Vagina (tissue), 2 donors: ENCODE data around the gene XPC. TPM values are rescaled to one million over a fixed set of nuclear protein-coding genes. Genes with fewer than 3 reads are reported as not detected.

Experiments used
- DNase-seq, 2 donors: peaks; one replicate each; pipeline ENCODE4 v3.0.0-alpha.2; 2017; ENCODE audit errors: extremely low spot score in 2 of 2
- H3K27ac ChIP-seq: fragments of 200-600 bp; sonication (generic); one replicate; pipeline ENCODE4 v1.5.1; 2019
- H3K27me3 ChIP-seq: fragments of 200-600 bp; sonication (generic); one replicate; pipeline ENCODE4 v1.5.1; 2019
- H3K36me3 ChIP-seq, 2 donors: fragments of 200-600 bp; sonication (generic); one replicate each; pipeline ENCODE4 v1.5.1; 2017 to 2019
- H3K4me1 ChIP-seq: fragments of 200-600 bp; sonication (generic); one replicate; pipeline ENCODE4 v1.5.1; 2019
- H3K4me3 ChIP-seq, 2 donors: fragments of 200-600 bp; sonication (generic); 1 replicate in 1 of 2; 2 replicates in 1 of 2; pipeline ENCODE4 v1.5.1; 2016 to 2019
- H3K9me3 ChIP-seq: fragments of 200-600 bp; sonication (generic); one replicate; pipeline ENCODE4 v1.5.1; 2019
- POLR2A ChIP-seq, 2 donors: fragments of 450-650 bp; IDR thresholded peaks; one replicate each; pipeline ENCODE4 v1.6.1; 2017; ENCODE audit warnings: antibody characterized with exemption in 2 of 2, mild to moderate bottlenecking in 2 of 2, moderate library complexity in 2 of 2
- POLR2AphosphoS5 ChIP-seq, 2 donors: sonication (generic); formaldehyde crosslinking; IDR thresholded peaks; one replicate each; pipeline ENCODE4 v1.9.0; 2017; ENCODE audit warnings: antibody characterized with exemption in 2 of 2, mild to moderate bottlenecking in 2 of 2, low read depth in 1 of 2; ENCODE audit not compliant: insufficient read depth in 1 of 2
- intact Hi-C: fragments of 100-400 bp; cut with DNase I; formaldehyde crosslinking; loops from one replicate; pipeline ENCODE4 v1.15.1; 2023
- total RNA-seq: library from RNA; depleted of rRNA; stranded (reverse); fragments of >200 nt; gene quantifications from one replicate; pipeline ENCODE4 v1.2.3, GENCODE V29; 2016
- TF ChIP-seq, protein P1 (sequence below), 3 experiments: fragments of 450-650 bp in 2 of 3; fragments of 200-600 bp in 1 of 3; sonication (generic) in 1 of 3; IDR thresholded peaks; one replicate each; pipeline ENCODE4 v1.5.1; 2017 to 2019; ENCODE audit warnings: antibody characterized with exemption in 3 of 3, mild to moderate bottlenecking in 2 of 3, moderate library complexity in 2 of 3

The XPC gene
- total RNA-seq, 1 donor from 2014 or later, result 33.6 TPM

DNA sequence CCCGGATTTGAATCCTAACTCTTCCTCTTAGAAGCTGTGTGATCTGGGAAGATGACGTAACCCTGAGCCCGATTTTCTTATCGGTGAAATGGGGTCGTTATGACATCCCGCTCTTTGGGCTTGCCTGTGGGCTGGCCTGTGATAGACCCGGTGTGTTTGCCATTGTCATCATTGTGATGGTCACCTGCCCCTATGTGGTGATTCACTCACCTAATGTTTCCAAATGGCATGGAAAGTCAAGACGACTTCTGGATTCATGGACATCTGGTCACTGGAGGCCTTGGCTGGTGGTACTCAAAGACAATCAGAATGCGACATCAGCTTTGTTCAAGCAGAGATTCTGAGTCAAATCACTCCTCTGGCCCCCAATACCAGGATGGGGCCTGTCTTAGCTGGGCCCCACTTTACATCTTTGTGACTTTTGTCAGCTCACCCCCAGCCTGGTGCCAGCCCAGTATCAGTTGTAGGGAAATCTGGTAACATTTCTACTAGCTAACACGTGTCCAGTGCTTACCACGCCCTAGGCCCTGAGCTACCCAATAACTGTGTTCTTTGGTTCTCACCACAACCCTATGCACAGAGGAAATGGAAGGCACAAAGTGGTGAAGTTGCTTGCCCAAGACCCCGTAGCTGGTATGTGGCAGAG lies 50.8 kb downstream of the XPC start:
- Histone ChIP-seq H3K4me3 (peak overlapping the region in 1 of 2 donors; percentile 8), H3K9me3 (no peaks in the 10 kb centered on the region), H3K4me1 (peaks cover 41% of the 10 kb centered on the region), H3K27me3 (no peaks in the 10 kb centered on the region), H3K27ac (no peak overlapping the region), H3K36me3 (peaks cover 0 to 32% of the 10 kb centered on the region in 2 donors)
- TF ChIP-seq POLR2AphosphoS5 (IDR thresholded peaks at IDR 0.05; ENCODE audit: insufficient read depth in 1 of 2, low read depth in 1 of 2), result no peak
- TF ChIP-seq POLR2A (IDR thresholded peaks at IDR 0.05), result no peak
- TF ChIP-seq, protein P1, sequence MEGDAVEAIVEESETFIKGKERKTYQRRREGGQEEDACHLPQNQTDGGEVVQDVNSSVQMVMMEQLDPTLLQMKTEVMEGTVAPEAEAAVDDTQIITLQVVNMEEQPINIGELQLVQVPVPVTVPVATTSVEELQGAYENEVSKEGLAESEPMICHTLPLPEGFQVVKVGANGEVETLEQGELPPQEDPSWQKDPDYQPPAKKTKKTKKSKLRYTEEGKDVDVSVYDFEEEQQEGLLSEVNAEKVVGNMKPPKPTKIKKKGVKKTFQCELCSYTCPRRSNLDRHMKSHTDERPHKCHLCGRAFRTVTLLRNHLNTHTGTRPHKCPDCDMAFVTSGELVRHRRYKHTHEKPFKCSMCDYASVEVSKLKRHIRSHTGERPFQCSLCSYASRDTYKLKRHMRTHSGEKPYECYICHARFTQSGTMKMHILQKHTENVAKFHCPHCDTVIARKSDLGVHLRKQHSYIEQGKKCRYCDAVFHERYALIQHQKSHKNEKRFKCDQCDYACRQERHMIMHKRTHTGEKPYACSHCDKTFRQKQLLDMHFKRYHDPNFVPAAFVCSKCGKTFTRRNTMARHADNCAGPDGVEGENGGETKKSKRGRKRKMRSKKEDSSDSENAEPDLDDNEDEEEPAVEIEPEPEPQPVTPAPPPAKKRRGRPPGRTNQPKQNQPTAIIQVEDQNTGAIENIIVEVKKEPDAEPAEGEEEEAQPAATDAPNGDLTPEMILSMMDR (IDR thresholded peaks at IDR 0.05), result no peak
- intact Hi-C loops, result loop anchor here (5.0 kb wide), 1 partner anchor 55 kb away; no protein-coding TSS in a partner anchor
- peak; percentile 77 to 82 for DNase-seq

DNA sequence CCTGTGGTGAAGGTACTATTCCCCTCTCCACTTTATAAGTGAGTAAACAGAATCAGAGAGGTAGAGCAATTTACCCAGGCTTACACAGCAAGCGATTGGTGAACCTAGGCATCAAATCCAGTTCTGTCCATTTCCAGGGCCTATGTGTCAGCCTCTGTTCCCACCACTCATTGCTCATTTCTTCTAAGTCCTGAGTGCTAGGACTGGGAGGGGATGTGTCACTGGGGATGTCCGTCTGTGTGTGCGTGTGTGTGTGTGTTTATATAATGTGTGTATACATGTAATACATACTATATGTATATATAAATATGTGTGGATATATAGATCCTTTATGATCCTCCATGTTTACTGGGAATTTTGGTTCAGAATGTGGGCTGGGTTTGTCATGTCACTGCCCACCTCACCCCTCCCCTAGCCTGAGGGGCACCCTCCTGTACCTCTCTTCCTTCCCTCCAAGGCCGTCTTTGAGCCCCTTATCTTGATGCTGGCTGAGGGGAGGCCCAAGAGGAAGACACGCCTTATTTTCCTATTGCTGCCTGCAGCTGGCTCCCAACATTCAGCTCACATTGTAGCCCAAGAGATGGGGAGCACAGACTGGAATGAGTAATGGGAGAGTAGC lies 51.4 kb downstream of the XPC start:
- no peaks in the 10 kb centered on the region for H3K27me3 ChIP-seq
- no peaks in the 10 kb centered on the region for H3K9me3 ChIP-seq
- intact Hi-C loops, result loop anchor here (5.0 kb wide), 1 partner anchor 55 kb away; no protein-coding TSS in a partner anchor
- TF ChIP-seq POLR2AphosphoS5 (IDR thresholded peaks at IDR 0.05; ENCODE audit: insufficient read depth in 1 of 2, low read depth in 1 of 2) (no peak), POLR2A (IDR thresholded peaks at IDR 0.05) (no peak)
- TF ChIP-seq, protein P1 (IDR thresholded peaks at IDR 0.05), result no peak
- peak overlapping the region; percentile 94 for H3K27ac ChIP-seq
- H3K4me1 ChIP-seq, result peaks cover 43% of the 10 kb centered on the region
- H3K4me3 ChIP-seq, result peak overlapping the region; percentile 71 to 95
- H3K36me3 ChIP-seq, result peaks cover 0 to 26% of the 10 kb centered on the region in 2 donors
- DNase-seq, result peak; percentile 9 to 64

DNA sequence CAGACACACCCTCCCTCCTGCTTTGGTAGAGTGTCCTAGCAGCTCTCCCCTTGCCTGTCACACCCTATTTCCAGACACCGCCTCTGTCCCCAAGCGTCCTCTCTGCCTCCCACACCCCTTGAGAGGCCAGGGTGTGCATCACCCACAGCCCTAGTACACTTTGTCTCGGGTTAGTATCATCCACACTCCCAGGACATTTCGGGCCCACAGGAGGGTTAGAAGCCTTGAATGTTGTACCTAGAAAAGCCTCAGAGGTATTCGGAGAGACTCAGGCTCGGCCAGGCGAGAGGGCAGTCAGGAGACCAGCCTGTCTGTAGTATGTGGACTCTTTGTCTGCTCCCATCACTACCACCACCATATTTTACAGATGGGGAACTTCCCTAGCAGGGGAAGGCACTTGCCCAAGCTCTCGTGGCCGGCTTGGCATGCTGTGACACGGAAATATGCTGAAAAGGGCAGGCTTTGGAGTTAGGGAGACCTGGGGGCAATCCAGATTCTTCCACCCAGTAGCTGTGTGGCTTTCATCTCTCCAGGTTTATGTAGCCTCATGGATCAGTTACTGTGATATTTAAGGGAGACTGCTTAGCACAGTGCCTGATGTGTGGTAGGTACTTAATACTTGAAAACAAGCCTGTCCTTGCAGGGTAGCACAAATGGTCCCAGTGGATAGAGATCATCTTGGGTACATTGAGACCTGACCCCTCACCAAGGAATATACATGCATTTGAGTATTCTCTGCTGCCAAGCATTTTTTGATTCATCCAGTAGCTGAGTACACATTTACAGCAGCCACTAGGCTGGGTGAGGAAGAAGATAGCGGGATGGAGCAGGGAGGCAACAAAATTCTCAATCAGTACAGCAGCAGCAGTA lies 52.1 kb downstream of the XPC start:
- TF ChIP-seq, protein P1 (IDR thresholded peaks at IDR 0.05), result no peak
- no peak for TF ChIP-seq POLR2AphosphoS5 (IDR thresholded peaks at IDR 0.05; ENCODE audit: insufficient read depth in 1 of 2, low read depth in 1 of 2)
- TF ChIP-seq POLR2A (IDR thresholded peaks at IDR 0.05), result no peak
- H3K4me1 ChIP-seq, result peaks cover 43% of the 10 kb centered on the region
- H3K36me3 ChIP-seq, result peaks cover 0 to 18% of the 10 kb centered on the region in 2 donors
- H3K27me3 ChIP-seq, result no peaks in the 10 kb centered on the region
- intact Hi-C loops, result loop anchor here (5.0 kb wide), 1 partner anchor 56 kb away; no protein-coding TSS in a partner anchor
- peak overlapping the region; percentile 71 to 95 for H3K4me3 ChIP-seq
- H3K27ac ChIP-seq, result peak overlapping the region; percentile 94
- no peak for DNase-seq
- H3K9me3 ChIP-seq, result no peaks in the 10 kb centered on the region

DNA sequence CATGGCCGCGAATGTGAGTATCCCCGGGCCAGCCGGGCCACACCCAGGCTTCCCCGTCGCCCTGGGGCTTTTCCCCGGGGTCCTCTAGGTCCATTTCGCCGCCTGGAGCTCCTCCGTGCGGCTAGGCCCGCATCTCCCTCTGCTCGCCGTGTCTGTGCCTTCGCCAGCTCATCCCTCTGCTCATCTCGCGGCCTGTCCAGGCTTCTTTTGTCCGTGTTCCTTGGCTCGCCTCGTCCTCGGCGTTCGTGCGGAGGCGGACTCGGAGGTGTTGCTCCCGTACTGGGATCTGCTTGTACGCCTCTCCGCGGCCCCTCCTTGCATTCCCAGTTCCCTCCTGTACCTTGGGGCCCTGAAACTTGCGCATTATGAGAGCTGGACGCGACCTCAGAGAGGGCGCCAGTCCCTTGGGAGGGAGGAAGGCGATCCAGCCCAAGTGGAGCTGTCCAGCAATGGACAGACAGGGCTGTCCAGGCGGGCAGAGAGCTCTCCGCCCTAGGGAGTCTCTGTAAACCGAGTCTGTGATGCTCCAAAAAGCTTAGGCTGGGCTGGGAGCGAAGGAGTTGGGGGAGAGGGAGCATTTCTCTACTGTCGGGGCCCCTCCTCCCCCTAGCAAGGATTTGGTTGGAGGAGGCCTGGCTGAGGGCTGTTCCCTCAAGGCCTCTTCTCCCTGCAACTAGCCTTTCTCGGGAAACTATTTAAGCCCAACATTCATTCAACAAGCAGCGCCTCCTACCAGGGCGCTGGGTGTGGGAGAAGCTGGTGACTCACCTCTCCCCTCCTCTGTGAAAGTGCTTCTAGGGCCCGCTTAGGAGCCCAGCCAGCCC lies 53.0 kb downstream of the XPC start:
- TF ChIP-seq POLR2AphosphoS5 (IDR thresholded peaks at IDR 0.05; ENCODE audit: insufficient read depth in 1 of 2, low read depth in 1 of 2) (peak; percentile 55 to 73), POLR2A (IDR thresholded peaks at IDR 0.05) (no peak)
- H3K27ac ChIP-seq, result peak overlapping the region; percentile 94
- intact Hi-C loops, result loop anchor here (1.0 to 5.0 kb wide), 2 partner anchors 19 to 57 kb away; no protein-coding TSS in a partner anchor
- H3K9me3 ChIP-seq, result no peaks in the 10 kb centered on the region
- H3K36me3 ChIP-seq, result peaks cover 0 to 10% of the 10 kb centered on the region in 2 donors
- H3K27me3 ChIP-seq, result no peaks in the 10 kb centered on the region
- peak; percentile 94 to 96 for DNase-seq
- H3K4me3 ChIP-seq, result peak overlapping the region; percentile 71 to 95
- peaks cover 43% of the 10 kb centered on the region for H3K4me1 ChIP-seq
